ES-I3 (cell line): ENCODE results near the gene RHOD.

Experiments used
- H3K36me3 ChIP-seq: 2 replicates; pipeline ENCODE4 v1.6.1; 2013; ENCODE audit warnings: mild to moderate bottlenecking, low read length, control low read depth, moderate library complexity; ENCODE audit not compliant: insufficient read depth
- H3K4me1 ChIP-seq: 2 replicates; pipeline ENCODE4 v1.6.1; 2013; ENCODE audit warnings: mild to moderate bottlenecking, control low read depth, low read length; ENCODE audit not compliant: insufficient read depth
- H3K9ac ChIP-seq: 2 replicates; pipeline ENCODE4 v1.6.1; 2013; ENCODE audit warnings: low read depth, mild to moderate bottlenecking, low read length, moderate library complexity
- H3K9me3 ChIP-seq: 2 replicates; pipeline ENCODE4 v1.6.1; 2013; ENCODE audit warnings: mild to moderate bottlenecking, low read length, moderate library complexity; ENCODE audit not compliant: control insufficient read depth, insufficient read depth

The RHOD gene

GRCh38 chr11:67062526-67063373 lies 6.1 kb downstream of the RHOD start:
- no peaks in the 10 kb centered on the region for H3K36me3 ChIP-seq
- no peaks in the 10 kb centered on the region for H3K9me3 ChIP-seq
- no peaks in the 10 kb centered on the region for H3K4me1 ChIP-seq
- no peak overlapping the region for H3K9ac ChIP-seq

- Histone ChIP-seq H3K9me3 (no peaks in the 10 kb centered on the region), H3K9ac (no peak overlapping the region), H3K4me1 (no peaks in the 10 kb centered on the region), H3K36me3 (no peaks in the 10 kb centered on the region)
Observed at GRCh38 chr11:67066333-67066709, 9.7 kb downstream of the RHOD start.

- Histone ChIP-seq H3K9ac (peak overlapping the region; percentile 43; the same call in 1 of the 2 replicates), H3K4me1 (no peaks in the 10 kb centered on the region), H3K9me3 (no peaks in the 10 kb centered on the region), H3K36me3 (no peaks in the 10 kb centered on the region)
Observed at GRCh38 chr11:67071420-67072284, 15.0 kb downstream of the RHOD start.

GRCh38 chr11:67072295-67072694 lies 15.6 kb downstream of the RHOD start:
- 0 out of 2 replicates have a peak, but pooled peaks cover 4% of the 10 kb centered on the region for H3K4me1 ChIP-seq
- no peaks in the 10 kb centered on the region for H3K9me3 ChIP-seq
- no peak overlapping the region for H3K9ac ChIP-seq
- no peaks in the 10 kb centered on the region for H3K36me3 ChIP-seq

- H3K36me3 ChIP-seq: no peaks in the 10 kb centered on the region
- no peak overlapping the region for H3K9ac ChIP-seq
- no peaks in the 10 kb centered on the region for H3K9me3 ChIP-seq
- peaks cover 14% of the 10 kb centered on the region; the same call in 1 of the 2 replicates for H3K4me1 ChIP-seq
Observed at GRCh38 chr11:67073908-67074307, 17.3 kb downstream of the RHOD start.

- Histone ChIP-seq H3K4me1 (peaks cover 14% of the 10 kb centered on the region; the same call in 1 of the 2 replicates), H3K9ac (no peak overlapping the region), H3K36me3 (no peaks in the 10 kb centered on the region), H3K9me3 (no peaks in the 10 kb centered on the region)
Observed at GRCh38 chr11:67076202-67076601, 19.6 kb downstream of the RHOD start.

GRCh38 chr11:67079065-67079705 lies 22.5 kb downstream of the RHOD start:
- Histone ChIP-seq H3K4me1 (peaks cover 14% of the 10 kb centered on the region; the same call in 1 of the 2 replicates), H3K9me3 (no peaks in the 10 kb centered on the region), H3K36me3 (no peaks in the 10 kb centered on the region), H3K9ac (no peak overlapping the region)

- peaks cover 11% of the 10 kb centered on the region; the same call in 1 of the 2 replicates for H3K4me1 ChIP-seq
- H3K36me3 ChIP-seq: no peaks in the 10 kb centered on the region
- H3K9me3 ChIP-seq: no peaks in the 10 kb centered on the region
- H3K9ac ChIP-seq: peak overlapping the region; percentile 29; the same call in 1 of the 2 replicates
Observed at GRCh38 chr11:67082071-67082791, 25.6 kb downstream of the RHOD start.

GRCh38 chr11:67083786-67084366 lies 27.2 kb downstream of the RHOD start:
- H3K36me3 ChIP-seq: no peaks in the 10 kb centered on the region
- H3K9me3 ChIP-seq: no peaks in the 10 kb centered on the region
- H3K9ac ChIP-seq: no peak overlapping the region
- no peaks in the 10 kb centered on the region; the same call in 1 of the 2 replicates for H3K4me1 ChIP-seq

GRCh38 chr11:67085617-67086016 lies 29.0 kb downstream of the RHOD start:
- no peak overlapping the region for H3K9ac ChIP-seq
- H3K36me3 ChIP-seq: no peaks in the 10 kb centered on the region

GRCh38 chr11:67090717-67091116 lies 34.1 kb downstream of the RHOD start:
- Histone ChIP-seq H3K36me3 (no peaks in the 10 kb centered on the region), H3K4me1 (no peaks in the 10 kb centered on the region), H3K9me3 (no peaks in the 10 kb centered on the region), H3K9ac (no peak overlapping the region)

More at GRCh38 chr11:67085617-67086016, 29.0 kb downstream of the RHOD start:
- H3K4me1 ChIP-seq: no peaks in the 10 kb centered on the region
- no peaks in the 10 kb centered on the region for H3K9me3 ChIP-seq

GRCh38 chr11:67095214-67095507 lies 38.5 kb downstream of the RHOD start:
- Histone ChIP-seq H3K36me3 (no peaks in the 10 kb centered on the region), H3K9ac (no peak overlapping the region)

GRCh38 chr11:67098799-67099429 lies 42.3 kb downstream of the RHOD start:
- Histone ChIP-seq H3K4me1 (peaks cover 4% of the 10 kb centered on the region; the same call in 1 of the 2 replicates), H3K9ac (no peak overlapping the region), H3K9me3 (no peaks in the 10 kb centered on the region), H3K36me3 (no peaks in the 10 kb centered on the region)

More at GRCh38 chr11:67095214-67095507, 38.5 kb downstream of the RHOD start:
- no peaks in the 10 kb centered on the region for H3K9me3 ChIP-seq
- no peaks in the 10 kb centered on the region for H3K4me1 ChIP-seq
